Measurements from ENCODE around the gene PRKAG2.

PRKAG2 gene

GRCh38 chr7:151721236-151721635 is 155.7 kb downstream of the PRKAG2 start:
- no peak for TF ChIP-seq RAD21 (IDR thresholded peaks at IDR 0.05; ENCODE audit: low read depth)
- TF ChIP-seq EGR1 (IDR thresholded peaks at IDR 0.05): no peak
- no peak for TF ChIP-seq TCF12 (IDR thresholded peaks at IDR 0.05; ENCODE audit: low read depth)

- no peak for TF ChIP-seq EGR1 (IDR thresholded peaks at IDR 0.05)
- TF ChIP-seq CEBPB (IDR thresholded peaks at IDR 0.05): no peak
- no peak for TF ChIP-seq FOXM1 (IDR thresholded peaks at IDR 0.05; ENCODE audit: borderline replicate concordance, low read depth)
- TF ChIP-seq TCF12 (IDR thresholded peaks at IDR 0.05; ENCODE audit: low read depth): no peak
- TF ChIP-seq USF1 (IDR thresholded peaks at IDR 0.05): no peak
- TF ChIP-seq MAX (IDR thresholded peaks at IDR 0.05): no peak
- TF ChIP-seq NFIC (IDR thresholded peaks at IDR 0.05): no peak
These were observed 156.6 kb downstream of the PRKAG2 start for GRCh38 chr7:151720280-151720679.

- no peak for TF ChIP-seq USF1 (IDR thresholded peaks at IDR 0.05)
These were observed 157.0 kb downstream of the PRKAG2 start for GRCh38 chr7:151719897-151720242.

- TF ChIP-seq NFIC (IDR thresholded peaks at IDR 0.05) (no peak), USF1 (IDR thresholded peaks at IDR 0.05) (no peak), YY1 (IDR thresholded peaks at IDR 0.05; ENCODE audit: low read depth) (no peak), EP300 (IDR thresholded peaks at IDR 0.05; ENCODE audit: borderline replicate concordance) (no peak), EGR1 (IDR thresholded peaks at IDR 0.05) (no peak), TAF1 (IDR thresholded peaks at IDR 0.05; ENCODE audit: low read depth) (no peak), TCF12 (IDR thresholded peaks at IDR 0.05; ENCODE audit: low read depth) (no peak), REST (IDR thresholded peaks at IDR 0.05; ENCODE audit: low read depth) (no peak), ZBTB7A (IDR thresholded peaks at IDR 0.05; ENCODE audit: low read depth) (no peak), CEBPB (IDR thresholded peaks at IDR 0.05) (no peak)
These were observed 157.7 kb downstream of the PRKAG2 start for GRCh38 chr7:151719031-151719896.

GRCh38 chr7:151717918-151718317 is 159.0 kb downstream of the PRKAG2 start:
- TF ChIP-seq TEAD4 (IDR thresholded peaks at IDR 0.05) (no peak), MAX (IDR thresholded peaks at IDR 0.05) (no peak), ZBTB7A (IDR thresholded peaks at IDR 0.05; ENCODE audit: low read depth) (no peak), TAF1 (IDR thresholded peaks at IDR 0.05; ENCODE audit: low read depth) (no peak), YY1 (IDR thresholded peaks at IDR 0.05; ENCODE audit: low read depth) (no peak), EGR1 (IDR thresholded peaks at IDR 0.05) (no peak), USF1 (IDR thresholded peaks at IDR 0.05) (no peak), REST (IDR thresholded peaks at IDR 0.05; ENCODE audit: low read depth) (no peak), RAD21 (IDR thresholded peaks at IDR 0.05; ENCODE audit: low read depth) (no peak), FOXM1 (IDR thresholded peaks at IDR 0.05; ENCODE audit: borderline replicate concordance, low read depth) (no peak), CREB1 (IDR thresholded peaks at IDR 0.05; ENCODE audit: low read depth) (no peak), TCF12 (IDR thresholded peaks at IDR 0.05; ENCODE audit: low read depth) (no peak), CEBPB (IDR thresholded peaks at IDR 0.05) (no peak), EP300 (IDR thresholded peaks at IDR 0.05; ENCODE audit: borderline replicate concordance) (no peak), NFIC (IDR thresholded peaks at IDR 0.05) (no peak)

GRCh38 chr7:151717415-151717814 is 159.5 kb downstream of the PRKAG2 start:
- TF ChIP-seq ZBTB7A (IDR thresholded peaks at IDR 0.05; ENCODE audit: low read depth): no peak
- 0 out of 2 replicates have a peak, but pooled peaks have one; percentile 39 for TF ChIP-seq EGR1 (IDR thresholded peaks at IDR 0.05)
- TF ChIP-seq NFIC (IDR thresholded peaks at IDR 0.05): 0 out of 2 replicates have a peak, but pooled peaks have one; percentile 24
- TF ChIP-seq RAD21 (IDR thresholded peaks at IDR 0.05; ENCODE audit: low read depth): no peak
